ENCODE results near the gene SEC62. TPM values are rescaled to one million over a fixed set of nuclear protein-coding genes. Genes with fewer than 3 reads are reported as not detected.
A peak's percentile ranks its signal among the peaks of the same experiment; 100 is the strongest.

Gene SEC62
- polyA plus RNA-seq, 3 donors, result 15.6 to 117 (median 95.2) TPM

- Histone ChIP-seq H3K4me3 (replicated peaks in 1 of 3; ENCODE audit: low read depth in 2 of 3, low read length in 3 of 3) (no peak overlapping the region), H2AFZ (ENCODE audit: insufficient read depth, low read depth, low read length, poor library complexity, severe bottlenecking) (no peak overlapping the region), H3K9me3 (replicated peaks in 1 of 2; ENCODE audit: control insufficient read depth in 1 of 2, insufficient read depth in 1 of 2, low read length in 2 of 2) (no peaks in the 10 kb centered on the region), H3K79me2 (ENCODE audit: insufficient read depth, low read length) (no peaks in the 10 kb centered on the region), H3K4me2 (replicated peaks; ENCODE audit: extremely low read depth, low read length, poor library complexity, severe bottlenecking) (no peak overlapping the region), H3K27ac (ENCODE audit: low read depth in 1 of 2, low read length in 2 of 2) (no peak overlapping the region), H3K36me3 (replicated peaks in 1 of 2; ENCODE audit: control insufficient read depth in 1 of 2, insufficient read depth in 2 of 2, low read length in 2 of 2) (peaks cover 7 to 18% of the 10 kb centered on the region in 2 donors), H4K20me1 (ENCODE audit: insufficient read depth, low read length) (no peaks in the 10 kb centered on the region), H3K27me3 (ENCODE audit: control insufficient read depth in 2 of 2, insufficient read depth in 2 of 2, low read length in 2 of 2) (no peaks in the 10 kb centered on the region), H3K4me1 (ENCODE audit: control insufficient read depth in 1 of 2, insufficient read depth in 2 of 2, low read length in 2 of 2) (peaks cover 35% of the 10 kb centered on the region in 2 donors), H3K9ac (ENCODE audit: insufficient read depth, low read length, poor library complexity, severe bottlenecking) (no peak overlapping the region)
- Mint-ChIP-seq H3K9me3 (peaks cover 0 to 3% (median 0%) of the 10 kb centered on the region in 7 donors), H3K27ac (peak overlapping the region in 2 of 7 donors; percentile 45 to 55), H3K4me3 (no peak overlapping the region), H3K4me1 (peaks cover 42% of the 10 kb centered on the region), H3K27me3 (ENCODE audit: low read depth in 3 of 3) (peaks cover 0 to 4% (median 0%) of the 10 kb centered on the region in 3 donors), H3K36me3 (peaks cover 8 to 18% of the 10 kb centered on the region in 2 donors)
- no peak for DNase-seq
- intact Hi-C loops (cut with micrococcal nuclease), result no loop called here
- TF ChIP-seq CTCF (IDR thresholded peaks at IDR 0.05), result no peak
- WGBS (ENCODE audit: insufficient coverage), result 100% methylated on average over 2 of the region's 2 CpGs
These were observed 33.4 kb downstream of the SEC62 start for GRCh38 chr3:170000051-170000450.

GRCh38 chr3:170002231-170002630 is 35.6 kb downstream of the SEC62 start:
- Histone ChIP-seq H3K4me2 (replicated peaks; ENCODE audit: extremely low read depth, low read length, poor library complexity, severe bottlenecking) (peak overlapping the region; percentile 63), H3K9ac (ENCODE audit: insufficient read depth, low read length, poor library complexity, severe bottlenecking) (peak overlapping the region; percentile 34), H3K9me3 (replicated peaks in 1 of 2; ENCODE audit: control insufficient read depth in 1 of 2, insufficient read depth in 1 of 2, low read length in 2 of 2) (no peaks in the 10 kb centered on the region), H3K4me1 (ENCODE audit: control insufficient read depth in 1 of 2, insufficient read depth in 2 of 2, low read length in 2 of 2) (peaks cover 53 to 54% of the 10 kb centered on the region in 2 donors), H3K79me2 (ENCODE audit: insufficient read depth, low read length) (no peaks in the 10 kb centered on the region), H2AFZ (ENCODE audit: insufficient read depth, low read depth, low read length, poor library complexity, severe bottlenecking) (peak overlapping the region; percentile 60), H3K4me3 (replicated peaks in 1 of 3; ENCODE audit: low read depth in 2 of 3, low read length in 3 of 3) (peak overlapping the region; percentile 18 to 66 (median 29)), H3K27me3 (ENCODE audit: control insufficient read depth in 2 of 2, insufficient read depth in 2 of 2, low read length in 2 of 2) (no peaks in the 10 kb centered on the region), H3K27ac (ENCODE audit: low read depth in 1 of 2, low read length in 2 of 2) (peak overlapping the region; percentile 52 to 73), H4K20me1 (ENCODE audit: insufficient read depth, low read length) (no peaks in the 10 kb centered on the region), H3K36me3 (replicated peaks in 1 of 2; ENCODE audit: control insufficient read depth in 1 of 2, insufficient read depth in 2 of 2, low read length in 2 of 2) (no peaks in the 10 kb centered on the region)
- Mint-ChIP-seq H3K27me3 (ENCODE audit: low read depth in 3 of 3) (peaks cover 0 to 6% (median 0%) of the 10 kb centered on the region in 3 donors), H3K27ac (peak overlapping the region; percentile 80 to 93 (median 91)), H3K36me3 (peaks cover 4 to 9% of the 10 kb centered on the region in 2 donors), H3K4me3 (peak overlapping the region; percentile 86 to 90), H3K9me3 (peaks cover 0 to 4% (median 0%) of the 10 kb centered on the region in 7 donors), H3K4me1 (peaks cover 61% of the 10 kb centered on the region)
- intact Hi-C loops (cut with micrococcal nuclease), result no loop called here
- no CpG with 5 or more reads among the region's 10 CpGs for WGBS (ENCODE audit: insufficient coverage)
- no peak for DNase-seq
- no peak for TF ChIP-seq CTCF (IDR thresholded peaks at IDR 0.05)

Data from CD14-positive monocyte (primary cell).